NCI-H82 treated with DMSO at 0.1 percent for 48 hours (cell line): ENCODE data around the gene CHRM2.

Source experiments
- DNase-seq: peaks from one replicate; lab custom pipeline; 2025; ENCODE audit not compliant: unreplicated experiment; lab: John Stamatoyannopoulos, UW

CHRM2 gene

GRCh38 chr7:136894789-136895188 lies 26.3 kb downstream of the CHRM2 start:
- DNase-seq: no peak

GRCh38 chr7:136897676-136898075 lies 29.2 kb downstream of the CHRM2 start:
- DNase-seq: no peak

GRCh38 chr7:136900005-136900404 lies 31.6 kb downstream of the CHRM2 start:
- DNase-seq: no peak

- no peak for DNase-seq
These were observed 42.3 kb downstream of the CHRM2 start for GRCh38 chr7:136910771-136911170.

- DNase-seq: no peak
These were observed 42.9 kb downstream of the CHRM2 start for GRCh38 chr7:136911344-136911743.

GRCh38 chr7:136912339-136912738 lies 43.9 kb downstream of the CHRM2 start:
- no peak for DNase-seq

- DNase-seq: no peak
These were observed 45.6 kb downstream of the CHRM2 start for GRCh38 chr7:136914016-136914415.

- no peak for DNase-seq
These were observed 51.4 kb downstream of the CHRM2 start for GRCh38 chr7:136919820-136920219.

- no peak for DNase-seq
These were observed 54.7 kb downstream of the CHRM2 start for GRCh38 chr7:136923111-136923667.

GRCh38 chr7:136925044-136925443 lies 56.6 kb downstream of the CHRM2 start:
- DNase-seq: no peak

- DNase-seq: no peak
These were observed 57.1 kb downstream of the CHRM2 start for GRCh38 chr7:136925556-136925955.

GRCh38 chr7:136931169-136931867 lies 62.9 kb downstream of the CHRM2 start:
- no peak for DNase-seq

- no peak for DNase-seq
These were observed 69.0 kb downstream of the CHRM2 start for GRCh38 chr7:136937436-136937835.

GRCh38 chr7:136938476-136938875 lies 70.0 kb downstream of the CHRM2 start:
- no peak for DNase-seq

- DNase-seq: no peak
These were observed 71.7 kb downstream of the CHRM2 start for GRCh38 chr7:136940122-136940521.

- no peak for DNase-seq
These were observed 72.5 kb downstream of the CHRM2 start for GRCh38 chr7:136940917-136941316.

- no peak for DNase-seq
These were observed 73.4 kb downstream of the CHRM2 start for GRCh38 chr7:136941816-136942215.

GRCh38 chr7:136942401-136942800 lies 73.9 kb downstream of the CHRM2 start:
- DNase-seq: no peak

- DNase-seq: no peak
These were observed 74.5 kb downstream of the CHRM2 start for GRCh38 chr7:136942994-136943393.

- no peak for DNase-seq
These were observed 78.9 kb downstream of the CHRM2 start for GRCh38 chr7:136947347-136947746.

GRCh38 chr7:136950331-136950730 lies 81.9 kb downstream of the CHRM2 start:
- no peak for DNase-seq

- no peak for DNase-seq
These were observed 84.9 kb downstream of the CHRM2 start for GRCh38 chr7:136953386-136953785.

- DNase-seq: no peak
These were observed 87.8 kb downstream of the CHRM2 start for GRCh38 chr7:136956232-136956631.
